K562 (cell line): Measurements from ENCODE around the gene SHC1. TPM values are rescaled to one million over a fixed set of nuclear protein-coding genes. Genes with fewer than 3 reads are reported as not detected.

Experiments
- CBFB ChIP-seq: sonication (generic); formaldehyde crosslinking; IDR thresholded peaks from 2 replicates; pipeline ENCODE4 v1.4.0; 2020; ENCODE audit warnings: mild to moderate bottlenecking, missing genetic modification reagents
- FOXK2 ChIP-seq, 2 experiments: fragments of 450-650 bp; IDR thresholded peaks in 1 of 2; conservative IDR thresholded peaks in 1 of 2; 2 replicates each; pipeline ENCODE4 v1.6.1; 2016; ENCODE audit warnings: low read depth in 2 of 2, mild to moderate bottlenecking in 1 of 2
- HCFC1 ChIP-seq: IDR thresholded peaks from 2 replicates; pipeline ENCODE4 v1.6.1; 2012; ENCODE audit warnings: low read depth, low read length, improper control_type of control experiment
- KAT8 ChIP-seq: fragments of 450-650 bp; IDR thresholded peaks from 2 replicates; pipeline ENCODE4 v1.6.1; 2016; ENCODE audit warnings: low read depth, mild to moderate bottlenecking
- MAZ ChIP-seq, 2 experiments: fragments of 450-650 bp in 1 of 2; sonication (generic) in 1 of 2; formaldehyde crosslinking; IDR thresholded peaks in 1 of 2; conservative IDR thresholded peaks in 1 of 2; 2 replicates each; pipeline versions ENCODE4 v1.4.0 to v1.5.0; 2020; ENCODE audit warnings: mild to moderate bottlenecking in 1 of 2, missing genetic modification reagents in 1 of 2
- MCM5 ChIP-seq: fragments of 450-650 bp; IDR thresholded peaks from 2 replicates; pipeline ENCODE4 v1.6.1; 2016; ENCODE audit warnings: low read depth
- MTA1 ChIP-seq: fragments of 450-650 bp; IDR thresholded peaks from 2 replicates; pipeline ENCODE4 v1.6.1; 2017; ENCODE audit warnings: borderline replicate concordance
- MTF1 ChIP-seq: fragments of 250-450 bp; sonication (Bioruptor Pico); IDR thresholded peaks from 2 replicates; pipeline ENCODE4 v1.9.0; 2021; ENCODE audit warnings: moderate library complexity, mild to moderate bottlenecking, inconsistent platforms, borderline replicate concordance
- SMAD3 ChIP-seq: fragments of 450-650 bp; formaldehyde crosslinking; conservative IDR thresholded peaks from 2 replicates; pipeline ENCODE4 v1.4.0; 2020; ENCODE audit warnings: mild to moderate bottlenecking
- SRSF7 ChIP-seq: fragments of 200-400 bp; formaldehyde crosslinking; optimal IDR thresholded peaks from 2 replicates; pipeline ENCODE3; 2017; ENCODE audit warnings: mild to moderate bottlenecking, low read depth, low read length
- TCF7 ChIP-seq: sonication (generic); IDR thresholded peaks from 2 replicates; pipeline ENCODE4 v1.6.1; 2016; ENCODE audit warnings: antibody characterized with exemption, borderline replicate concordance
- ZNF766 ChIP-seq: fragments of 200-800 bp; sonication (Bioruptor generic); conservative IDR thresholded peaks from 2 replicates; pipeline ENCODE4 v1.6.1; 2016; ENCODE audit warnings: missing genetic modification characterization, missing compliant biosample characterization
- polyA plus RNA-seq, 8 experiments: library from polyadenylated mRNA; depleted of rRNA in 4 of 8; stranded (reverse) in 5 of 8; unstranded in 3 of 8; fragments of >200 nt; fragmentation: Nextera tagmentation in 2 of 8; fragmentation: Illumina TruSeq in 1 of 8; extraction: Ambion mirVana in 2 of 8; extraction: Trizol in 1 of 8; gene quantifications; 2 replicates each; pipeline versions ENCODE4 v1.2.1 to v1.2.3, GENCODE V29; 2011 to 2014; ENCODE audit warnings: inconsistent platforms in 1 of 8, missing spikeins in 1 of 8
- total RNA-seq, 7 experiments: library from RNA; depleted of rRNA in 6 of 7; stranded (reverse); fragments of >200 nt in 6 of 7; fragmentation: Illumina TruSeq in 2 of 7; extraction: Trizol in 2 of 7; gene quantifications; 2 replicates each; pipeline versions ENCODE4 v1.2.1 to v1.2.3, GENCODE V29; 2011 to 2021; ENCODE audit warnings: low replicate concordance in 1 of 7
- TF ChIP-seq, protein P1 (sequence below): sonication (generic); formaldehyde crosslinking; IDR thresholded peaks from 2 replicates; pipeline ENCODE4 v1.9.0; 2022; ENCODE audit warnings: mild to moderate bottlenecking, missing genetic modification reagents
- TF ChIP-seq, protein P2 (sequence below): sonication (generic); formaldehyde crosslinking; IDR thresholded peaks from 2 replicates; pipeline ENCODE4 v1.8.1; 2022; ENCODE audit warnings: missing genetic modification reagents
- TF ChIP-seq, protein P3 (sequence below): sonication (generic); formaldehyde crosslinking; IDR thresholded peaks from 2 replicates; pipeline ENCODE4 v1.8.0; 2023; ENCODE audit warnings: mild to moderate bottlenecking, missing genetic modification reagents
- TF ChIP-seq, protein P4 (sequence below): fragments of 250-450 bp; sonication (Bioruptor Pico); IDR thresholded peaks from 2 replicates; pipeline ENCODE4 v1.9.0; 2021; ENCODE audit warnings: mild to moderate bottlenecking
- TF ChIP-seq, protein P5 (sequence below): fragments of 450-650 bp; IDR thresholded peaks from 2 replicates; pipeline ENCODE4 v1.6.1; 2016; ENCODE audit warnings: antibody characterized with exemption
- TF ChIP-seq, protein P6 (sequence below): sonication (generic); formaldehyde crosslinking; IDR thresholded peaks from 2 replicates; pipeline ENCODE4 v1.9.0; 2022; ENCODE audit warnings: mild to moderate bottlenecking, missing genetic modification reagents
- TF ChIP-seq, protein P7 (sequence below): fragments of 250-450 bp; sonication (Bioruptor Pico); IDR thresholded peaks from 2 replicates; pipeline ENCODE4 v1.6.1; 2021; ENCODE audit warnings: mild to moderate bottlenecking

Gene SHC1
- total and polyA plus RNA-seq, 9 of the 15 experiments (the other 6 are each of a cell fraction or from before 2014, with no cell fraction given) = 4.1 to 113 (median 51.9) TPM

DNA sequence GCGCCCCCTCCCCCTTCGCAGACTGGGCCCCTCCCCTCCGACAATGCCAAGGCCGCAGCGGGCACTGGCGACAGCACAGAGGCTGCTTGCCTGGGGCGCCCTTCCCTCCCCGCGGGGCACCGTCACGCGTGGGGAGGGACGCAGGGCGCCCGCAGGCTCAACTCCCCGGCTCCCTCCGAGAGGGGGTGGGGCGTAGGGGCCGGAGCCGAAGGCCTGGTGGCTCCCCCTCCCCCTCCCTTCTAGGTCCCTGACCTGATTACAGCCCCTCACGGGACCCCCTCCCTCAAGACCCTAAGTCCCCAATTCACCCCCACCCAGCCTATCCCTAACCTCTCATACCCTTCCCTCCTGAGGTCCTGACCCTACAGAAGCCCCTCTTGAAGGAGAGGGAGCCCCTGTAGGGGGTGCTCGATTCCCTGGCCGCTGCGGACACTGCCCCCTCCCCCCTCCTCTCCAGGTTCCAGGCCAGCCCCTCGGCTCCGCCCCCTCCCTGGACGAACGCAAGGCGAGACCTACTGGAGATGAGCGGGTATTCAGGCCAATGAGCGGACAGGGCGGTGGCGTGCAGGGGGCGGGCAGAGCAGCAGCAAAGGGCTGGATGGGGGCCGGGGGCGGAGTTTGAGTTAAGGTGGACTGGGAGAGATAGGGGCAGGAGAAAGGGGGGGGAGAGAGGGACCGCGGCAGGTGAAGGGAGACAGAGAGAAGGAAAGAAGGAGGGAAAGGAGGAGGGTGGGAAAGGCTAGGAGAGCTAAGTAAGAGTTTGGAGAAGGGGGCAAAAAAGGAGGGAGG, 31.3 kb upstream of the SHC1 start (continued):
- TF ChIP-seq MAZ (CRISPR knock-in tag; conservative IDR thresholded peaks at IDR 0.05 in 1 of 2, IDR thresholded peaks at IDR 0.05 in 1 of 2) (peak; percentile 81 to 93), ZNF766 (CRISPR knock-in tag) (no peak; the same call in 1 of the 2 replicates), MCM5 (no peak), SRSF7 (no peak), TCF7 (no peak), HCFC1 (peak; percentile 29; the same call in 1 of the 2 replicates), KAT8 (no peak), MTF1 (CRISPR knock-in tag) (no peak), FOXK2 (conservative IDR thresholded peaks at IDR 0.05 in 1 of 2, IDR thresholded peaks at IDR 0.05 in 1 of 2; ENCODE audit: low read depth in 2 of 2) (peak; percentile 42 to 46; a peak in 1 of 4 replicates), CBFB (CRISPR knock-in tag) (no peak), SMAD3 (CRISPR knock-in tag) (no peak), MTA1 (peak; percentile 67)
- TF ChIP-seq, protein P1, sequence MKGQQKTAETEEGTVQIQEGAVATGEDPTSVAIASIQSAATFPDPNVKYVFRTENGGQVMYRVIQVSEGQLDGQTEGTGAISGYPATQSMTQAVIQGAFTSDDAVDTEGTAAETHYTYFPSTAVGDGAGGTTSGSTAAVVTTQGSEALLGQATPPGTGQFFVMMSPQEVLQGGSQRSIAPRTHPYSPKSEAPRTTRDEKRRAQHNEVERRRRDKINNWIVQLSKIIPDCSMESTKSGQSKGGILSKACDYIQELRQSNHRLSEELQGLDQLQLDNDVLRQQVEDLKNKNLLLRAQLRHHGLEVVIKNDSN = no peak
- TF ChIP-seq, protein P2, sequence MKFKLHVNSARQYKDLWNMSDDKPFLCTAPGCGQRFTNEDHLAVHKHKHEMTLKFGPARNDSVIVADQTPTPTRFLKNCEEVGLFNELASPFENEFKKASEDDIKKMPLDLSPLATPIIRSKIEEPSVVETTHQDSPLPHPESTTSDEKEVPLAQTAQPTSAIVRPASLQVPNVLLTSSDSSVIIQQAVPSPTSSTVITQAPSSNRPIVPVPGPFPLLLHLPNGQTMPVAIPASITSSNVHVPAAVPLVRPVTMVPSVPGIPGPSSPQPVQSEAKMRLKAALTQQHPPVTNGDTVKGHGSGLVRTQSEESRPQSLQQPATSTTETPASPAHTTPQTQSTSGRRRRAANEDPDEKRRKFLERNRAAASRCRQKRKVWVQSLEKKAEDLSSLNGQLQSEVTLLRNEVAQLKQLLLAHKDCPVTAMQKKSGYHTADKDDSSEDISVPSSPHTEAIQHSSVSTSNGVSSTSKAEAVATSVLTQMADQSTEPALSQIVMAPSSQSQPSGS (CRISPR knock-in tag) = no peak
- TF ChIP-seq, protein P3, sequence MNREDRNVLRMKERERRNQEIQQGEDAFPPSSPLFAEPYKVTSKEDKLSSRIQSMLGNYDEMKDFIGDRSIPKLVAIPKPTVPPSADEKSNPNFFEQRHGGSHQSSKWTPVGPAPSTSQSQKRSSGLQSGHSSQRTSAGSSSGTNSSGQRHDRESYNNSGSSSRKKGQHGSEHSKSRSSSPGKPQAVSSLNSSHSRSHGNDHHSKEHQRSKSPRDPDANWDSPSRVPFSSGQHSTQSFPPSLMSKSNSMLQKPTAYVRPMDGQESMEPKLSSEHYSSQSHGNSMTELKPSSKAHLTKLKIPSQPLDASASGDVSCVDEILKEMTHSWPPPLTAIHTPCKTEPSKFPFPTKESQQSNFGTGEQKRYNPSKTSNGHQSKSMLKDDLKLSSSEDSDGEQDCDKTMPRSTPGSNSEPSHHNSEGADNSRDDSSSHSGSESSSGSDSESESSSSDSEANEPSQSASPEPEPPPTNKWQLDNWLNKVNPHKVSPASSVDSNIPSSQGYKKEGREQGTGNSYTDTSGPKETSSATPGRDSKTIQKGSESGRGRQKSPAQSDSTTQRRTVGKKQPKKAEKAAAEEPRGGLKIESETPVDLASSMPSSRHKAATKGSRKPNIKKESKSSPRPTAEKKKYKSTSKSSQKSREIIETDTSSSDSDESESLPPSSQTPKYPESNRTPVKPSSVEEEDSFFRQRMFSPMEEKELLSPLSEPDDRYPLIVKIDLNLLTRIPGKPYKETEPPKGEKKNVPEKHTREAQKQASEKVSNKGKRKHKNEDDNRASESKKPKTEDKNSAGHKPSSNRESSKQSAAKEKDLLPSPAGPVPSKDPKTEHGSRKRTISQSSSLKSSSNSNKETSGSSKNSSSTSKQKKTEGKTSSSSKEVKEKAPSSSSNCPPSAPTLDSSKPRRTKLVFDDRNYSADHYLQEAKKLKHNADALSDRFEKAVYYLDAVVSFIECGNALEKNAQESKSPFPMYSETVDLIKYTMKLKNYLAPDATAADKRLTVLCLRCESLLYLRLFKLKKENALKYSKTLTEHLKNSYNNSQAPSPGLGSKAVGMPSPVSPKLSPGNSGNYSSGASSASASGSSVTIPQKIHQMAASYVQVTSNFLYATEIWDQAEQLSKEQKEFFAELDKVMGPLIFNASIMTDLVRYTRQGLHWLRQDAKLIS (CRISPR knock-in tag) = 0 out of 2 replicates have a peak, but pooled peaks have one; percentile 66
- TF ChIP-seq, protein P4, sequence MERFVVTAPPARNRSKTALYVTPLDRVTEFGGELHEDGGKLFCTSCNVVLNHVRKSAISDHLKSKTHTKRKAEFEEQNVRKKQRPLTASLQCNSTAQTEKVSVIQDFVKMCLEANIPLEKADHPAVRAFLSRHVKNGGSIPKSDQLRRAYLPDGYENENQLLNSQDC (CRISPR knock-in tag) = no peak
- TF ChIP-seq, protein P5, sequence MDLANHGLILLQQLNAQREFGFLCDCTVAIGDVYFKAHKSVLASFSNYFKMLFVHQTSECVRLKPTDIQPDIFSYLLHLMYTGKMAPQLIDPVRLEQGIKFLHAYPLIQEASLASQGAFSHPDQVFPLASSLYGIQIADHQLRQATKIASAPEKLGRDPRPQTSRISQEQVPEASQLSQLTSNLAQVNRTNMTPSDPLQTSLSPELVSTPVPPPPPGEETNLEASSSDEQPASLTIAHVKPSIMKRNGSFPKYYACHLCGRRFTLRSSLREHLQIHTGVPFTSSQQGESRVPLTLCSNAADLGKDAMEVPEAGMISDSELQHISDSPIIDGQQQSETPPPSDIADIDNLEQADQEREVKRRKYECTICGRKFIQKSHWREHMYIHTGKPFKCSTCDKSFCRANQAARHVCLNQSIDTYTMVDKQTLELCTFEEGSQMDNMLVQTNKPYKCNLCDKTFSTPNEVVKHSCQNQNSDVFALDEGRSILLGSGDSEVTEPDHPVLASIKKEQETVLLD = peak; percentile 91
- TF ChIP-seq, protein P6, sequence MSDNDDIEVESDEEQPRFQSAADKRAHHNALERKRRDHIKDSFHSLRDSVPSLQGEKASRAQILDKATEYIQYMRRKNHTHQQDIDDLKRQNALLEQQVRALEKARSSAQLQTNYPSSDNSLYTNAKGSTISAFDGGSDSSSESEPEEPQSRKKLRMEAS (CRISPR knock-in tag) = no peak
- TF ChIP-seq, protein P7, sequence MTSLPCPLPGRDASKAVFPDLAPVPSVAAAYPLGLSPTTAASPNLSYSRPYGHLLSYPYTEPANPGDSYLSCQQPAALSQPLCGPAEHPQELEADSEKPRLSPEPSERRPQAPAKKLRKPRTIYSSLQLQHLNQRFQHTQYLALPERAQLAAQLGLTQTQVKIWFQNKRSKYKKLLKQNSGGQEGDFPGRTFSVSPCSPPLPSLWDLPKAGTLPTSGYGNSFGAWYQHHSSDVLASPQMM (CRISPR knock-in tag) = no peak
